Nephron (organoid): ENCODE data around the gene CLCA1.

ENCODE experiments used
- H3K27ac Mint-ChIP-seq, 3 experiments: 2 replicates each; pipeline ENCODE4 v1.8.0; 2020; ENCODE audit warnings: mixed read lengths in 3 of 3, mild to moderate bottlenecking in 2 of 3, moderate library complexity in 1 of 3
- H3K27me3 Mint-ChIP-seq: 2 replicates; pipeline ENCODE4 v1.8.0; 2021; ENCODE audit warnings: low read depth, mild to moderate bottlenecking, moderate library complexity, mixed read lengths
- H3K36me3 Mint-ChIP-seq: 2 replicates; pipeline ENCODE4 v1.8.0; 2020; ENCODE audit warnings: low read depth, mixed read lengths
- H3K4me1 Mint-ChIP-seq: 2 replicates; pipeline ENCODE4 v1.8.0; 2020; ENCODE audit warnings: mixed read lengths
- H3K4me3 Mint-ChIP-seq, 3 experiments: 2 replicates each; pipeline ENCODE4 v1.8.0; 2020; ENCODE audit warnings: mild to moderate bottlenecking in 3 of 3, mixed read lengths in 3 of 3, moderate library complexity in 2 of 3
- H3K9me3 Mint-ChIP-seq: 2 replicates; pipeline ENCODE4 v1.8.0; 2020; ENCODE audit warnings: mixed read lengths
- CTCF ChIP-seq, 3 experiments: fragments of 200-600 bp; sonication (generic); IDR thresholded peaks; one replicate each; pipeline ENCODE4 v1.5.0; 2021; ENCODE audit warnings: antibody characterized with exemption in 3 of 3; ENCODE audit not compliant: unreplicated experiment in 3 of 3

CLCA1 gene

GRCh38 chr1:86450847-86451246, 17.9 kb upstream of the CLCA1 start:
- H3K36me3 Mint-ChIP-seq: no peaks in the 10 kb centered on the region

GRCh38 chr1:86453664-86454063, 15.1 kb upstream of the CLCA1 start:
- H3K27ac Mint-ChIP-seq: no peak overlapping the region
- no peaks in the 10 kb centered on the region for H3K36me3 Mint-ChIP-seq
- no peaks in the 10 kb centered on the region for H3K9me3 Mint-ChIP-seq
- H3K4me3 Mint-ChIP-seq: no peak overlapping the region
- H3K27me3 Mint-ChIP-seq: no peaks in the 10 kb centered on the region
- TF ChIP-seq CTCF (IDR thresholded peaks at IDR 0.05; ENCODE audit: unreplicated experiment in 3 of 3): no peak
- H3K4me1 Mint-ChIP-seq: no peaks in the 10 kb centered on the region

More at GRCh38 chr1:86450847-86451246, 17.9 kb upstream of the CLCA1 start:
- Mint-ChIP-seq H3K27me3 (no peaks in the 10 kb centered on the region), H3K4me1 (no peaks in the 10 kb centered on the region), H3K4me3 (no peak overlapping the region), H3K9me3 (no peaks in the 10 kb centered on the region), H3K27ac (no peak overlapping the region)
- TF ChIP-seq CTCF (IDR thresholded peaks at IDR 0.05; ENCODE audit: unreplicated experiment in 3 of 3): no peak

- Mint-ChIP-seq H3K9me3 (no peaks in the 10 kb centered on the region), H3K36me3 (no peaks in the 10 kb centered on the region), H3K4me3 (no peak overlapping the region), H3K27ac (no peak overlapping the region), H3K27me3 (no peaks in the 10 kb centered on the region), H3K4me1 (no peaks in the 10 kb centered on the region)
- no peak for TF ChIP-seq CTCF (IDR thresholded peaks at IDR 0.05; ENCODE audit: unreplicated experiment in 3 of 3)
These were observed 13.7 kb upstream of the CLCA1 start for GRCh38 chr1:86455073-86455472.

- Mint-ChIP-seq H3K36me3 (no peaks in the 10 kb centered on the region), H3K4me3 (no peak overlapping the region), H3K4me1 (no peaks in the 10 kb centered on the region), H3K9me3 (no peaks in the 10 kb centered on the region), H3K27ac (no peak overlapping the region), H3K27me3 (no peaks in the 10 kb centered on the region)
- TF ChIP-seq CTCF (IDR thresholded peaks at IDR 0.05; ENCODE audit: unreplicated experiment in 3 of 3): no peak
These were observed 7.7 kb upstream of the CLCA1 start for GRCh38 chr1:86460998-86461397.

GRCh38 chr1:86461482-86461881, 7.2 kb upstream of the CLCA1 start:
- Mint-ChIP-seq H3K27me3 (no peaks in the 10 kb centered on the region), H3K4me1 (no peaks in the 10 kb centered on the region), H3K36me3 (no peaks in the 10 kb centered on the region), H3K9me3 (no peaks in the 10 kb centered on the region), H3K27ac (no peak overlapping the region), H3K4me3 (no peak overlapping the region)
- TF ChIP-seq CTCF (IDR thresholded peaks at IDR 0.05; ENCODE audit: unreplicated experiment in 3 of 3): no peak

- Mint-ChIP-seq H3K27ac (no peak overlapping the region), H3K27me3 (no peaks in the 10 kb centered on the region), H3K9me3 (no peaks in the 10 kb centered on the region), H3K36me3 (no peaks in the 10 kb centered on the region), H3K4me3 (no peak overlapping the region), H3K4me1 (no peaks in the 10 kb centered on the region)
- no peak for TF ChIP-seq CTCF (IDR thresholded peaks at IDR 0.05; ENCODE audit: unreplicated experiment in 3 of 3)
These were observed 3.9 kb upstream of the CLCA1 start for GRCh38 chr1:86464819-86465218.
